BLaER1 treated with 17β-estradiol and CSF1 and Interleukin-3, amounts not matched to agents 10 nM and 100 nM (cell line): ENCODE data around the gene BICRA.

Source experiments
- H3K27ac ChIP-seq, 11 experiments: shearing (Covaris generic); formaldehyde crosslinking; 2 replicates each; pipeline ENCODE4 v1.8.1; 2022
- H3K27me3 ChIP-seq, 11 experiments: shearing (Covaris generic); formaldehyde crosslinking; 2 replicates each; pipeline ENCODE4 v1.8.1; 2022
- H3K36me3 ChIP-seq, 11 experiments: shearing (Covaris generic); formaldehyde crosslinking; 2 replicates each; pipeline ENCODE4 v1.8.1; 2022
- H3K4me1 ChIP-seq, 10 experiments: shearing (Covaris generic); formaldehyde crosslinking; 2 replicates each; pipeline ENCODE4 v1.8.1; 2022
- H3K4me2 ChIP-seq, 11 experiments: shearing (Covaris generic); formaldehyde crosslinking; 2 replicates each; pipeline ENCODE4 v1.8.1; 2022
- H3K4me3 ChIP-seq, 10 experiments: shearing (Covaris generic); formaldehyde crosslinking; 2 replicates each; pipeline ENCODE4 v1.8.1; 2022
- H3K9ac ChIP-seq, 11 experiments: shearing (Covaris generic); formaldehyde crosslinking; 2 replicates each; pipeline ENCODE4 v1.8.1; 2022
- H3K9me3 ChIP-seq, 11 experiments: shearing (Covaris generic); formaldehyde crosslinking; replicated peaks in 1 of 11; 2 replicates each; pipeline ENCODE4 v1.8.1; 2022
- H4K20me1 ChIP-seq, 11 experiments: shearing (Covaris generic); formaldehyde crosslinking; 2 replicates each; pipeline ENCODE4 v1.8.1; 2022
- Cebpa-rat ChIP-seq, 11 experiments: shearing (Covaris generic); IDR thresholded peaks; 2 replicates each; pipeline ENCODE4 v1.8.1; 2022

The BICRA gene

DNA sequence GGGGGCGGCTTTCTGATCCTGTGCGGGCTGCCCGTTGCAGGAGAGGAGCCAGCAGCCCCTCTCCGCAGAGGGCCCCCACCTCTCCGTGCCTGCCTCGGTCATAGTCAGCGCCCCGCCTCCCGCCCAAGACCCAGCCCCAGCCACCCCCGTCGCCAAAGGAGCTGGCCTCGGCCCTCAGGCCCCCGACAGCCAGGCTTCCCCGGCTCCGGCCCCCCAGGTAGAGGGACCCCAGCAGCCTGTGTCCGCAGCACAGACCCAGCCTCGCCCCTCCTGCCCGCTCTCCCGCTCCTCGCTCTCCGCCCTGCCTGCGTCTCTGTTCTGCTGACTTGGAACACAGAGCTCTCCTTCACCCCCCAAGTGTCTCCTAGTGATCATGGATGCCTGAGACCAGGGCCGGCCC, 73.0 kb downstream of the BICRA start:
- peaks cover 4 to 55% (median 22%) of the 10 kb centered on the region in 11 experiments; a peak in 17 of 22 replicates for H4K20me1 ChIP-seq
- no peak overlapping the region for H3K27ac ChIP-seq
- H3K9ac ChIP-seq: no peak overlapping the region
- H3K36me3 ChIP-seq: peaks cover 44 to 99% (median 72%) of the 10 kb centered on the region in 11 experiments
- no peak overlapping the region for H3K4me3 ChIP-seq
- peaks cover 0 to under 1% (median 0%) of the 10 kb centered on the region in 10 experiments; a peak in 1 of 20 replicates for H3K4me1 ChIP-seq
- no peaks in the 10 kb centered on the region for H3K27me3 ChIP-seq
- no peak overlapping the region for H3K4me2 ChIP-seq
- H3K9me3 ChIP-seq: no peaks in the 10 kb centered on the region
- TF ChIP-seq Cebpa-rat (IDR thresholded peaks at IDR 0.05): no peak

DNA sequence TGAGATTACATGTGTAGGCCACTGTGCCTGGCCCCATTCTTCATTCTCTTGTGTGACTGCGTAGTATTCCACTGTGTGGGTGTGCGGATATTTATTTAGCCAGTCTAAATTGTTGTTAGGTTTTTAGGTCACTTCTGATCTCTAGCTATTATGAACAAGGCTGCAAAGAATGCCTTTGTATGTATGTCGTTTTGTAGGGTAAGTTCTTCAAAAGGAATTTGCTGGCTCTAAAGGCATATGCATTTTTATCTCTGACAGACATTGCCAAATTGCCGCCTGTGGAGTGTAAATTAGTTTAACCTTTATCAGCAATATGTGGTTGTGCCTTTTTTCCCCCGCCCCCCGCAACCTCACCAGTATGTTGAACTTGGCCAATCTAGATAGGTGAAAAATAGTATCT, 74.0 kb downstream of the BICRA start:
- Histone ChIP-seq H4K20me1 (peaks cover 4 to 62% (median 26%) of the 10 kb centered on the region in 11 experiments; a peak in 17 of 22 replicates), H3K27me3 (no peaks in the 10 kb centered on the region), H3K4me1 (no peaks in the 10 kb centered on the region), H3K36me3 (peaks cover 41 to 99% (median 62%) of the 10 kb centered on the region in 11 experiments), H3K9me3 (no peaks in the 10 kb centered on the region), H3K4me3 (no peak overlapping the region), H3K27ac (no peak overlapping the region), H3K4me2 (no peak overlapping the region), H3K9ac (no peak overlapping the region)
- TF ChIP-seq Cebpa-rat (IDR thresholded peaks at IDR 0.05): no peak

DNA sequence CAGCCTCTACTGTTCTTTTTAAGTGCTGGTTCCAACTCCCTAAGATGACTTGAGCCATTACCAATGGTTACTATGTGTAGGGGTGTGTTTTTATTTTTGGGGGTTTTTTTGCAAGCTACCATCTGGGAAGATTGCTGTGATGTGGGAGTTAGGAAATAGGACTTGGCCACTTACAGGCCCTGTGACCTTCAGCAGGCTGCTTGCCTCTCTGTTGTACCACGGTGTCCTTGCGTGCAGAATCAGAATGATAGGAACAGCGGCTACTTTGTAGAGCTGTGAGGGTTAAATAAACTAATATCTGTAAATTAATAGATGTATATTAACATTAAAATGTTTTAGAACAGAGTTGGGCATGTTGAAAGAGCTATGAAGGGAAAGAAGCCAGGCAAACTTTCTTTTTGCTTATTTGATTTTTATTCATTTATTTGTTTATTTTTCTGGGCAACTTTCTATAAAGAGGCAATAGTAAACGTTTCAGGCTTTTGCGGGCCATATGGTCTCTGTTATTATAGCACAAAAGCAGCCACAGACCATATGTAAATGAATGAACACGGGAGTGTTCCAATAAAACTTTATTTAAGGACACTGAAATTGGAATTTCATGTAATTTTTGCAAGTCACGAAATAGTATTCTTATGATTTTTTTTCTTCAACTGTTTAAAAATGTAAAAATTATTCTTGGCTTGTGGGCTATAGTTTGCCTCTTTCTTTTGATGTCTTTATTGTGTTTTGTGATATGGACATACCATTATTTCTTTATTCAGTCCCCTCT, 77.9 kb downstream of the BICRA start:
- Histone ChIP-seq H3K27ac (no peak overlapping the region), H3K4me3 (no peak overlapping the region), H3K9ac (no peak overlapping the region), H3K9me3 (no peaks in the 10 kb centered on the region), H3K4me1 (no peaks in the 10 kb centered on the region), H3K27me3 (no peaks in the 10 kb centered on the region), H3K36me3 (peaks cover 25 to 97% (median 54%) of the 10 kb centered on the region in 11 experiments), H3K4me2 (no peak overlapping the region), H4K20me1 (peaks cover 9 to 61% (median 33%) of the 10 kb centered on the region in 11 experiments; a peak in 19 of 22 replicates)
- TF ChIP-seq Cebpa-rat (IDR thresholded peaks at IDR 0.05): no peak

DNA sequence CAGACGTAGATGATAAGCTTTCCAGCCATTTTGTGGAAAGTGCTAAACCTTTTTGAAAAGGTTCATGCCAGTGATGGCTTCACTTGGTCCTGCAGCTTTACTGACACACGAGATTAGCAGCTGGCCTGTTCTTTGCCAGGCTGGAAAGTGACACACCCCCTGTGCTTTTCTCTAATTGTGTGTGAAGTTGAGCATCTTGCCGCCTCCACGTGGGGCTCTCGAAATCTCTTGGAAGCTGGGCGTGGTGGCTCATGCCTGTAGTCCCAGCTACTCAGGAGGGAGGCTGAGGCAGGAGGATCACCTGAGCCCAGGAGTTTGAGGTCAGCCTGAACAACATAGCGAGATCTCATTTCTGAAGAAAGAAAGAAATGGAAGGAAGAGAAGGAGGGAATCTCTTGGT, 79.0 kb downstream of the BICRA start:
- Histone ChIP-seq H3K27me3 (no peaks in the 10 kb centered on the region), H3K9ac (no peak overlapping the region), H3K4me2 (no peak overlapping the region), H3K36me3 (peaks cover 27 to 98% (median 60%) of the 10 kb centered on the region in 11 experiments), H3K4me3 (no peak overlapping the region), H3K4me1 (no peaks in the 10 kb centered on the region), H3K9me3 (no peaks in the 10 kb centered on the region), H3K27ac (no peak overlapping the region), H4K20me1 (peaks cover 9 to 67% (median 41%) of the 10 kb centered on the region in 11 experiments; a peak in 19 of 22 replicates)
- TF ChIP-seq Cebpa-rat (IDR thresholded peaks at IDR 0.05): no peak

DNA sequence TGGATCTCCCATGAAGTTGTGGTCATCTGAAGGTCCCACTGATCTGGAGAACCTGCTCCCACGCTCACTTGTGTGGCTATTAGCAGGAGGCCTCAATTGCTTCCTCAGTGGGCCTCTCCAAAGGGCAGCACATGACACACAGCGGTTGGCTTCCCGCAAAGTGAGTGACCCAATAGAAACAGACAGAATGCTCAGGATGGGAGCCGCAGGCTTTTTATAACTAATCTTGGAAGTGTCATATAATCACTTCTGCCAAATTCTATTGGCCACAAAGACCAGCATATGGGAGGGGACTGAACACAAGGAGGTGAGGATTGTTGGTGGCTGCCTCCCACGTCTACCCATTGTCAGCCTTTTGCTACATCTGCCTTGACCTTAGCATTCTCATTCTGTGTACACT, 82.2 kb downstream of the BICRA start:
- Histone ChIP-seq H3K4me2 (no peak overlapping the region), H3K9ac (no peak overlapping the region), H3K4me1 (no peaks in the 10 kb centered on the region), H3K4me3 (no peak overlapping the region), H3K27ac (no peak overlapping the region), H3K36me3 (peaks cover 15 to 81% (median 39%) of the 10 kb centered on the region in 11 experiments), H3K9me3 (no peaks in the 10 kb centered on the region), H4K20me1 (peaks cover 5 to 56% (median 35%) of the 10 kb centered on the region in 11 experiments; a peak in 17 of 22 replicates), H3K27me3 (no peaks in the 10 kb centered on the region)
- no peak for TF ChIP-seq Cebpa-rat (IDR thresholded peaks at IDR 0.05)

DNA sequence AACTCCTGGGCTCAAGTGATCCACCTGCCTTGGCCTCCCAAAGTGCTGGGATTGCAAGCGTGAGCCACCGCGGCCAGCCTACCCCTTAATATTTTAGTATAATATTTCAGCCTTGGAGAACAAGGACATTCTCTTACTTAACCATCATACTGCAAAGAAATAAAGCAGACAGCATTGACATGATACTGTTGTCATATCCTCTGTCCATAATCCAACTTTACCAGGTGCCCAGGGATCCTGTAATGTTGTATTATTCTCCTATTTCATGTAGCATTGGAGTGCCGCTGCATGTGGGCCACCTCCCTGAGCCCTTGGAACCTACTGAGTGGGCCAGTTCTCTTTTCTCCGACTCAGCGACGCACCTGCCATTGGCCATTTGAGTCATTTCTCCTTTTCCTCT, 82.8 kb downstream of the BICRA start:
- Histone ChIP-seq H3K36me3 (peaks cover 15 to 78% (median 44%) of the 10 kb centered on the region in 11 experiments), H3K4me2 (no peak overlapping the region), H4K20me1 (peaks cover 5 to 63% (median 34%) of the 10 kb centered on the region in 11 experiments; a peak in 17 of 22 replicates)

DNA sequence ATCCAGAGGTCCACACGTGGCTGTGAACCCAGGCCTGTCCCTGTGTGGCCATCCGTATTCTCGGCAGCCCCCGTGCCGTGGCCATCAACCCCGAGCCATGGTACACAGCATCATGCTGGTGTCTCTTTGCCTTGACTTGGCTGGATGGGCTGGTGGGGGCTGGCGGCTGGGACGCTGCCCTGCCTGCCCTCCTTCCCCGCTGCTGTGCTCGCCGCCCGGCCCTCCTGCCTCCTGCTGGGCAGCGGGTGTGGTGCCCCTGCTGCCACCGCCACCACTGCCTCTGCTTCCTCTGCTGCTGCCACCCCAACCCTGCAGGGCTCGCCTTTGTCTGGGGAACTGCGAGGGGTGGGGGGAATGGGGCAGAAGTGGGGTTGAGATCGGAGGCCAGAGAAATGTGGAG, 84.6 kb downstream of the BICRA start:
- H3K9me3 ChIP-seq: no peaks in the 10 kb centered on the region
- peaks cover 5 to 70% (median 38%) of the 10 kb centered on the region in 11 experiments; a peak in 19 of 22 replicates for H4K20me1 ChIP-seq
- no peak overlapping the region for H3K27ac ChIP-seq
- no peak overlapping the region for H3K4me2 ChIP-seq
- H3K9ac ChIP-seq: no peak overlapping the region
- no peak overlapping the region for H3K4me3 ChIP-seq
- no peaks in the 10 kb centered on the region for H3K27me3 ChIP-seq
- H3K36me3 ChIP-seq: peaks cover 15 to 64% (median 39%) of the 10 kb centered on the region in 11 experiments
- no peak for TF ChIP-seq Cebpa-rat (IDR thresholded peaks at IDR 0.05)
- H3K4me1 ChIP-seq: peaks cover 0 to 5% (median 0%) of the 10 kb centered on the region in 10 experiments; a peak in 2 of 20 replicates

More for the DNA sequence above, 82.8 kb downstream of the BICRA start:
- no peak overlapping the region for H3K4me3 ChIP-seq
- no peak overlapping the region for H3K27ac ChIP-seq
- no peak for TF ChIP-seq Cebpa-rat (IDR thresholded peaks at IDR 0.05)
- no peaks in the 10 kb centered on the region for H3K4me1 ChIP-seq
- no peaks in the 10 kb centered on the region for H3K9me3 ChIP-seq
- H3K9ac ChIP-seq: no peak overlapping the region
- no peaks in the 10 kb centered on the region for H3K27me3 ChIP-seq

DNA sequence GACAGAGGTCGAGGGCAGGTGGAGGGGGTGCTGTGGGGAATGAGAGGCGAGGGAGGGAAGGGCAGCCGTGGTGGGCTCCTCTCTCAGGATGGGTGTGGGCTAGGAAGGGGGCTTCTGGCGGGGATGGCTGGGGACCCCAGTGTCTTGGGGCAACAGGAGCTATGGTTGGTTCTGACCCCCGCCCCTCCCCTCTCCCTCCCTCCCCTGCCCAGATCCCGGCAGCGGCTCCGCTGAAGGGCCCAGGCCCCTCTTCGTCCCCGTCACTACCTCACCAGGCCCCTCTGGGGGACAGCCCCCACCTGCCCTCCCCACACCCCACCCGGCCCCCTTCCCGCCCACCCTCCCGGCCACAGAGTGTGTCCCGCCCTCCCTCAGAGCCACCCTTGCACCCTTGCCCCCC, 85.0 kb downstream of the BICRA start:
- no peak for TF ChIP-seq Cebpa-rat (IDR thresholded peaks at IDR 0.05)
- peaks cover 5 to 74% (median 42%) of the 10 kb centered on the region in 11 experiments; a peak in 19 of 22 replicates for H4K20me1 ChIP-seq
- H3K9ac ChIP-seq: no peak overlapping the region
- no peak overlapping the region for H3K27ac ChIP-seq
- peaks cover 0 to 5% (median 0%) of the 10 kb centered on the region in 10 experiments; a peak in 2 of 20 replicates for H3K4me1 ChIP-seq
- no peaks in the 10 kb centered on the region for H3K27me3 ChIP-seq
- peaks cover 20 to 67% (median 41%) of the 10 kb centered on the region in 11 experiments for H3K36me3 ChIP-seq
- no peak overlapping the region for H3K4me3 ChIP-seq
- no peaks in the 10 kb centered on the region for H3K9me3 ChIP-seq
- no peak overlapping the region for H3K4me2 ChIP-seq

DNA sequence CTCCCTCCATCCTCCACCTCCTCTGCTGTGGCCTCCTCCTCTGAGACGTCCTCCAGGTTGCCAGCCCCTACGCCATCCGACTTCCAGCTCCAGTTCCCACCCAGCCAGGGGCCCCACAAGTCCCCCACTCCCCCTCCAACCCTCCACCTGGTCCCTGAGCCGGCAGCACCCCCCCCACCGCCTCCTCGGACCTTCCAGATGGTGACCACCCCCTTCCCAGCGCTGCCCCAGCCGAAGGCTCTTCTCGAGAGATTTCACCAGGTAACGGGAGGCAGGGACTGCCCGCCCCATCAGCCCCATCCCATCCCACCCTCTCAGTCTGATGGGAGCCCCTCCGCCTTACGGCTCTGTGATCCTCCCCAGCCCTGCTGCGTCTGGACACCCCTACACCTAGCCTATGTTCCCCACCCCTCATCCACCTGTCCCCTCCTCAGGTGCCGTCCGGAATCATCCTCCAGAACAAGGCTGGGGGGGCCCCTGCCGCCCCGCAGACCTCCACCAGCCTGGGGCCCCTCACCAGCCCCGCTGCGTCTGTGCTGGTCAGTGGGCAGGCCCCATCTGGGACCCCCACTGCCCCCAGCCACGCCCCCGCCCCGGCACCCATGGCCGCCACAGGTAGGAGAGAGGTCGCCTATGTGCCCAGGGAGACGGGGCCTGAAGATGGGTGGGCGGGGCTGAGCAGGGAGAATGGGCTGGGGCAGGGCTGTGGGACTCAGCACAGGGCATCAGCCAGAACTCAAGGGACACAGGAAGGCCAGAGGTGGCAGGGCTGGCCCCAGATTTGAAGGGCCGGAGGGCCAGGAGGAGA, 85.7 kb downstream of the BICRA start:
- TF ChIP-seq Cebpa-rat (IDR thresholded peaks at IDR 0.05): no peak
- no peak overlapping the region for H3K27ac ChIP-seq
- no peak overlapping the region for H3K9ac ChIP-seq
- H3K36me3 ChIP-seq: peaks cover 23 to 69% (median 47%) of the 10 kb centered on the region in 11 experiments
- no peaks in the 10 kb centered on the region for H3K9me3 ChIP-seq
- no peak overlapping the region for H3K4me3 ChIP-seq
- H3K27me3 ChIP-seq: no peaks in the 10 kb centered on the region
- H4K20me1 ChIP-seq: peaks cover 5 to 77% (median 45%) of the 10 kb centered on the region in 11 experiments; a peak in 20 of 22 replicates
- H3K4me1 ChIP-seq: peaks cover 0 to 5% (median 0%) of the 10 kb centered on the region in 10 experiments; a peak in 2 of 20 replicates
- no peak overlapping the region for H3K4me2 ChIP-seq
